GM18519 (cell line): Measurements from ENCODE around the gene DOCK1.
"Not testable (repeated sequence)": the region's sequence is repeated elsewhere in the genome, so short reads cannot be mapped to it uniquely, and the experiment has no call there.

ENCODE experiments used
- ATAC-seq: cut with Tn5 transposase; IDR thresholded peaks from one replicate; pipeline ENCODE4 v1.9.1; 2021; ENCODE audit warnings: mild to moderate bottlenecking, moderate library complexity; ENCODE audit not compliant: unreplicated experiment, low FRiP score

DOCK1 gene

GRCh38 chr10:127292888-127293287 is 387.7 kb downstream of the DOCK1 start:
- ATAC-seq: no peak

- ATAC-seq: no peak
Observed at GRCh38 chr10:127293640-127294039, 388.4 kb downstream of the DOCK1 start.

GRCh38 chr10:127296696-127297095 is 391.5 kb downstream of the DOCK1 start:
- no peak for ATAC-seq

- no peak for ATAC-seq
Observed at GRCh38 chr10:127298381-127298780, 393.2 kb downstream of the DOCK1 start.

GRCh38 chr10:127299192-127299591 is 394.0 kb downstream of the DOCK1 start:
- ATAC-seq: not testable (repeated sequence)

GRCh38 chr10:127299956-127300689 is 394.9 kb downstream of the DOCK1 start:
- no peak for ATAC-seq

- ATAC-seq: no peak
Observed at GRCh38 chr10:127300868-127301321, 395.7 kb downstream of the DOCK1 start.

GRCh38 chr10:127302343-127302742 is 397.1 kb downstream of the DOCK1 start:
- ATAC-seq: no peak

- ATAC-seq: no peak
Observed at GRCh38 chr10:127303105-127303504, 397.9 kb downstream of the DOCK1 start.

GRCh38 chr10:127303746-127304145 is 398.5 kb downstream of the DOCK1 start:
- ATAC-seq: no peak

- no peak for ATAC-seq
Observed at GRCh38 chr10:127306479-127306878, 401.3 kb downstream of the DOCK1 start.

GRCh38 chr10:127307338-127307737 is 402.1 kb downstream of the DOCK1 start:
- no peak for ATAC-seq

- ATAC-seq: no peak
Observed at GRCh38 chr10:127308031-127308430, 402.8 kb downstream of the DOCK1 start.

GRCh38 chr10:127309619-127310018 is 404.4 kb downstream of the DOCK1 start:
- not testable (repeated sequence) for ATAC-seq

- ATAC-seq: no peak
Observed at GRCh38 chr10:127310430-127310829, 405.2 kb downstream of the DOCK1 start.

GRCh38 chr10:127310923-127311322 is 405.7 kb downstream of the DOCK1 start:
- no peak for ATAC-seq

- ATAC-seq: no peak
Observed at GRCh38 chr10:127313996-127314700, 408.9 kb downstream of the DOCK1 start.

- no peak for ATAC-seq
Observed at GRCh38 chr10:127314797-127315196, 409.6 kb downstream of the DOCK1 start.

- ATAC-seq: no peak
Observed at GRCh38 chr10:127315888-127316287, 410.7 kb downstream of the DOCK1 start.

GRCh38 chr10:127318396-127318795 is 413.2 kb downstream of the DOCK1 start:
- ATAC-seq: no peak

- no peak for ATAC-seq
Observed at GRCh38 chr10:127319271-127319670, 414.0 kb downstream of the DOCK1 start.

GRCh38 chr10:127319691-127320090 is 414.5 kb downstream of the DOCK1 start:
- ATAC-seq: no peak
